HFF-Myc (cell line): ENCODE data around the gene RIPK3.

Experiments
- DNase-seq: peaks from one replicate; pipeline ENCODE4 v3.0.0-alpha.2; 2011; ENCODE audit warnings: low read depth; ENCODE audit errors: extremely low read depth
- H3K4me3 ChIP-seq: replicated peaks from 2 replicates; pipeline ENCODE4 v1.5.1; 2011; ENCODE audit warnings: low read depth, mild to moderate bottlenecking, control low read depth, low read length
- TF ChIP-seq, protein P1 (sequence below): IDR thresholded peaks from 2 replicates; pipeline ENCODE4 v1.5.1; 2012; ENCODE audit warnings: mild to moderate bottlenecking, low read depth, low read length, control low read depth; ENCODE audit errors: missing control alignments

RIPK3 gene

DNA sequence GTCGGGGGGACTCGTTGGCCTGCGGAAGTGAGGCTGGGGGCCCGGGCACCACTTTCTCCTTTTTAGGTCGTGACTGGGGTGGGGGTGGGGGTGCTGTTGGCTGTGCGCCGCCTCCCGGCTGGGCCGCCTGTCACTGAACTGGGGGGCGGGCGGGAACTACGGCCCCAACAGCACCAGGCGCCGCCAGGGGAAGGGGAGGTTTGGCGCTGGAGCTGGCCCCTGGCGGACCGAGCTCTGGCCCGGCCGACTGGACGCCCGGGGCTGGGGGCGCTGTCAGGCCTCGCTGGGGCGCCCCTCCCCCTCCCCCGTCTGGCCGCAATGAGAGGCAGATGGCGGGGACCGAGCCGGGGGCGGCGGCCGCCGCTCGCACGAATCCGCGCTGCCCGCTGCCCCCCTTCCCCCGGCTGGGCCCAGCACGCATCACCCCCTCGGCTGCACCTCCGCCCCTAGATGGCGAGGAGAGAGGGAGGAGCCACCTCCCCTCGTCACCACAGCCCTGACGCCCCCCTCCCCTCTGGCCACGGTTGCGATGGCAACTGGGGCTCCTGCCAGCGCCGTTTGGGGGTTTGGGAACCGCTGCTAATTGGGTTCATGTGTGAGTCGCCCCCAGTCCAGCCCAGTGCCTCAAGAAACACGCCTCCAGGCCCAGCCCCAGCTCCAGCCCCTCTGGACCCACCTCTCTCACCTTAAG lies 28.9 kb upstream of the RIPK3 start:
- peak; percentile 70 for DNase-seq
- TF ChIP-seq, protein P1, sequence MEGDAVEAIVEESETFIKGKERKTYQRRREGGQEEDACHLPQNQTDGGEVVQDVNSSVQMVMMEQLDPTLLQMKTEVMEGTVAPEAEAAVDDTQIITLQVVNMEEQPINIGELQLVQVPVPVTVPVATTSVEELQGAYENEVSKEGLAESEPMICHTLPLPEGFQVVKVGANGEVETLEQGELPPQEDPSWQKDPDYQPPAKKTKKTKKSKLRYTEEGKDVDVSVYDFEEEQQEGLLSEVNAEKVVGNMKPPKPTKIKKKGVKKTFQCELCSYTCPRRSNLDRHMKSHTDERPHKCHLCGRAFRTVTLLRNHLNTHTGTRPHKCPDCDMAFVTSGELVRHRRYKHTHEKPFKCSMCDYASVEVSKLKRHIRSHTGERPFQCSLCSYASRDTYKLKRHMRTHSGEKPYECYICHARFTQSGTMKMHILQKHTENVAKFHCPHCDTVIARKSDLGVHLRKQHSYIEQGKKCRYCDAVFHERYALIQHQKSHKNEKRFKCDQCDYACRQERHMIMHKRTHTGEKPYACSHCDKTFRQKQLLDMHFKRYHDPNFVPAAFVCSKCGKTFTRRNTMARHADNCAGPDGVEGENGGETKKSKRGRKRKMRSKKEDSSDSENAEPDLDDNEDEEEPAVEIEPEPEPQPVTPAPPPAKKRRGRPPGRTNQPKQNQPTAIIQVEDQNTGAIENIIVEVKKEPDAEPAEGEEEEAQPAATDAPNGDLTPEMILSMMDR, result no peak

DNA sequence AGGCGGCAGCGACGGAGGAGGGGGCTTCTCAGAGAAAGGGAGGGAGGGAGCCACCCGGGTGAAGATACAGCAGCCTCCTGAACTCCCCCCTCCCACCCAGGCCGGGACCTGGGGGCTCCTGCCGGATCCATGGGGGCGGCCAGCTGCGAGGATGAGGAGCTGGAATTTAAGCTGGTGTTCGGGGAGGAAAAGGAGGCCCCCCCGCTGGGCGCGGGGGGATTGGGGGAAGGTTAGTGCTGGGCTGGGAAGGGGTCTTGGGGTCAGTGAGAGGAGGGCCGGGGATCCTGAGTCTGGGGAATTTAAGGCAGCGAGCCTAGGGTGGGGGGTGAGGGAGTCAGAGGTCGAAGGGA lies 28.4 kb upstream of the RIPK3 start:
- no peak for DNase-seq
- H3K4me3 ChIP-seq, result peak overlapping the region; percentile 94
- TF ChIP-seq, protein P1, result no peak

More for the DNA sequence above, 28.9 kb upstream of the RIPK3 start:
- H3K4me3 ChIP-seq, result peak overlapping the region; percentile 94

DNA sequence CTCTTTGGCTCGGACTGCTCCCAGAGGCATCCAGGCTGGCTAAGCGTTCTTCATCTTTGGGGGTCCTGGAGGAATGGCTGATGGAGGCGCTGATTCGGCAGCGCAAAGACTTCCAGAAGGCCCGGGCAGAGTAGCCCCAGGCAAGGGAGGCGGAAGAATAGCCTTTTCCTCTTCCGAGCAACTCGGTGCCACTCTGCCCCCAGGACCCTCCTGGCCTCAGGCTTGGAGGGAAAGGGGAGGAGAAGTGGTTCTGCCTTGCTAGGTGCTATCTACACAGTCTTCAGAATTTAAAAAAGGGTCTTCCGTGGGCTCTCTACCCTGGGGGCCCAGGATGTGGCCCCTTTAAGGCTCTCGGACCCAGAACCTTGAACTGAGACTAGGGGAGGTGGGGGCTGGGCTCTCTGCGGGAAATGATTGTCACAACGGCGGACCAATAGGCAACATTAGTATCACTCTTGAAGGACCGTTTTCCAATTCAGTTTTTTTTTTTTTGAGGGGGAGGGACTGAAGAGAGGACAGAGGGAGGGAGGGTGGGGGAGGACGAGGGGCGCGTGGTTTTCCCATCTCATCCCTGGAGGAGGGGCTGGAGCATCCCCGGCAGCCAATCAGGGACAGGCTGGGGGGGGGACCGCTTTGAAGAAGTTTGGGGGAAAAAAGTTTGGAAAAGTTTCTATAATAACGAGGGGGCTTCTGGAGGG lies 27.9 kb upstream of the RIPK3 start, which contains the start of gene NFATC4:
Gene NFATC4 (plus strand): TSS at position 671 of the 698 bp plus-strand sequence. CDS start 157 bp downstream, outside the sequence.
- TF ChIP-seq, protein P1, result no peak
- peak within 1 kb of the TSS; percentile 94 for H3K4me3 ChIP-seq
- DNase-seq, result peak; percentile 96

DNA sequence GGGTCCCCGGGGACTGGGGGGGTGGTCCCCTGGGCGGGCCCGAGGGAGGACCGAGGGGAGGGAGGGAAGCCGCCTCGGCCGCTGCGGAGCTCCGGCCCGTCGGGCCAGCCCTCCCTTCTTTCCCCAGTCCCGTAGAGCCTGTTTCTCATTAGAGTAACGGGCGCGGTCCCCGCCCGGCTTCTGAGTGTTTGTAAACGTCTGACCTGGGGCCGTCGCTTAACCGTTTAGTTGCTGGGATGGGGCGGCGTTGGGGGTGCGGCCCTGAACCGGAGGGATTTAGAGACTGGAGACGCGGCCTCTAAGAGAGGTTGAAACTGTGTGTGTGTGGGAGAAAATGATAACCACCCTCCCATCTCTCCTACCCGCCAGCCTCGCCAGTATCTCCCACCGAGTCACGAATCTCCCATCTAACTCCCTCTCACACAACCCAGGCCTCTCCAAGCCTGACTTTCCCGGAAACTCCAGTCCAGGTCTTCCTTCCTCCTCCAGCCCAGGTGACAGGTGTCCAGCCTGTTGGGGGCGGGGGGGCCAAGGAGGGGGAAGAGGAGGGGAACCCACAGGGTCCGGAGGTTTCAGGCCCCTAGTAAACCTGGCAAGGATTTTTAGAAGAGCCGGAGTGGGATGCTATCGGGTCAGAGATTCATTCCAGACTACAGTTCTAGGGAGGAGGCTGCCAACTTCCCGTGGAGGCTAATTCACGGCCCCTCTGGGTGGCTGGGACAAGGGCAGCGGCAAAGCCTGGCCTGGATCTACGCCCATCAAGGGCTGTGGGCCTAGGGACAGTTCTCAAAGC lies 27.1 kb upstream of the RIPK3 start:
- DNase-seq, result peak; percentile 89
- H3K4me3 ChIP-seq, result peak overlapping the region; percentile 94
- TF ChIP-seq, protein P1, result no peak

GRCh38 chr14:24366413-24366720 lies 26.6 kb upstream of the RIPK3 start:
- TF ChIP-seq, protein P1, result no peak
- DNase-seq, result peak; percentile 48
- H3K4me3 ChIP-seq, result peak overlapping the region; percentile 94

- TF ChIP-seq, protein P1, result peak; percentile 85
- peak overlapping the region; percentile 94 for H3K4me3 ChIP-seq
- DNase-seq, result peak; percentile 76
These were observed 26.0 kb upstream of the RIPK3 start for GRCh38 chr14:24365600-24366412.
